Lung (tissue), 12 donors: Measurements from ENCODE around the gene PSMD10. TPM values are rescaled to one million over a fixed set of nuclear protein-coding genes. Genes with fewer than 3 reads are reported as not detected.
A peak's percentile ranks its signal among the peaks of the same experiment; 100 is the strongest.

Source experiments
- ATAC-seq: fragments of 200-7000 bp; cut with Tn5 transposase; one replicate; pipeline ENCODE4 v1.9.1; 2020; ENCODE audit warnings: moderate number of reproducible peaks; ENCODE audit not compliant: insufficient read depth, low FRiP score
- DNase-seq, 3 donors: peaks; one replicate each; pipeline ENCODE4 v3.0.0-alpha.2; 2013 to 2017
- H3K27ac ChIP-seq, 2 donors: one replicate each; pipeline ENCODE4 v1.5.1; 2013; ENCODE audit warnings: mild to moderate bottlenecking in 2 of 2, moderate library complexity in 2 of 2, control low read depth in 1 of 2, inconsistent platforms in 1 of 2, low read depth in 1 of 2, low read length in 1 of 2
- H3K27me3 ChIP-seq, 3 donors: one replicate each; pipeline ENCODE4 v1.5.1; 2013; ENCODE audit warnings: low read length in 2 of 3; ENCODE audit not compliant: control insufficient read depth in 3 of 3, insufficient read depth in 3 of 3
- H3K36me3 ChIP-seq, 4 donors: one replicate each; pipeline ENCODE4 v1.5.1; 2013; ENCODE audit warnings: low read length in 4 of 4, mild to moderate bottlenecking in 1 of 4, moderate library complexity in 1 of 4; ENCODE audit not compliant: control insufficient read depth in 4 of 4, insufficient read depth in 4 of 4
- H3K4me1 ChIP-seq, 5 donors: one replicate each; pipeline ENCODE4 v1.5.1; 2013; ENCODE audit warnings: low read length in 5 of 5, mild to moderate bottlenecking in 2 of 5, moderate library complexity in 1 of 5; ENCODE audit not compliant: control insufficient read depth in 5 of 5, insufficient read depth in 5 of 5
- H3K4me3 ChIP-seq: one replicate; pipeline ENCODE4 v1.5.1; 2013; ENCODE audit warnings: mild to moderate bottlenecking, control low read depth, moderate library complexity
- H3K9ac ChIP-seq, 2 donors: one replicate each; pipeline ENCODE4 v1.5.1; 2013; ENCODE audit warnings: low read length in 2 of 2, control low read depth in 1 of 2; ENCODE audit not compliant: insufficient read depth in 1 of 2
- H3K9me3 ChIP-seq, 4 donors: one replicate each; pipeline ENCODE4 v1.5.1; 2013; ENCODE audit warnings: low read length in 3 of 4, mild to moderate bottlenecking in 1 of 4, moderate library complexity in 1 of 4; ENCODE audit not compliant: control insufficient read depth in 4 of 4, insufficient read depth in 3 of 4
- WGBS, 2 donors: extraction: QIAGEN DNeasy Blood & Tissue Kit; methylation state at CpG; one replicate each; pipeline ENCODE4 v1.1.7; 2013; 5-methylcytosine and 5-hydroxymethylcytosine counted together
- polyA plus RNA-seq, 2 donors: library from polyadenylated mRNA; stranded (reverse); fragments of 200-250 nt; gene quantifications; one replicate each; pipeline ENCODE4 v1.2.1, GENCODE V29; 2013
- total RNA-seq, 2 donors: library from RNA; depleted of rRNA in 1 of 2; stranded (reverse); fragments of >200 nt in 1 of 2; gene quantifications; one replicate each; pipeline ENCODE4 v1.2.1, GENCODE V29; 2014 to 2021
- TF ChIP-seq, protein P1 (sequence below): IDR thresholded peaks from 2 replicates; pipeline ENCODE4 v1.5.1; 2012; ENCODE audit warnings: mild to moderate bottlenecking; ENCODE audit errors: control extremely low read depth, extremely low read depth
- donor health status: control.
- donor health status: control.
- donor health status: Bipolar disorder and iron deficiency.
- donor health status: healthy.
- donor health status: DM: yes; HTN: yes; CAD: no.

The PSMD10 gene
- total and polyA plus RNA-seq, 4 donors, result 30.9 to 55.9 (median 43.0) TPM

DNA sequence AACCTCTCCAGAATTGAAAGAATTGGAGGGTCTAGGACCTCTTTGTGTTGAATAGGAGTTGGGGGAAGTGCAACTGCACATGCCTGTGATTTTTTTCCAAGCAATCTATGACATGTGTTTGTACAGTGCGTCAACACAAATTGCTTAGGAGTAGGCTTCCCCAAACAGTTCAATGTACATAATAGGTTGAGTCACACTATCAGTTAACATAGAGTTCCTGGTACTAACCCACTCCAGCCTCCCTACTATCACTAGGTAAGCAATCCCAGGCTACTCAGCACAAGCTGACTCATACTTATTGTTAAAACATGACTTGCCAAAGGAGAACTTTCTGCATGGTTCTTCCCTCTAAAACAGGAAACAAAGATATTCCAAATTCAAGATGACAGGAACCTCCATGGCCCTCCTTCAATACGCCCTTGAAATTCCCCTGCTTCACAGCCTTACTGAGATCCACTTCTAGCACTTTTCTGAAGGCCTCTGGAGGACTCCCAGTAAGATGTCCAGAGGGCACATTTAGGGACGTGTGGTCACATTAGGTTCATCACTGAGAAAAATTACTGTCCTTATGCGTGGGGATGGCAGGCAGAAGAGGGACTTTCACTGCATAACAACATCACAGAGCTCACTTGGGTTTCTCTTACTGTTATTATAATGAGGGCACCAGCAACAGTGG is 54.9 kb downstream of the PSMD10 start:
- 49 to 71% methylated on average over 4 of the region's 4 CpGs for WGBS, 2 donors
- ATAC-seq (peak; percentile 80), DNase-seq (peak in 2 of 3 donors; percentile 2 to 4)
- Histone ChIP-seq H3K4me1 (no peaks in the 10 kb centered on the region), H3K27me3 (peaks cover 0 to 50% (median 12%) of the 10 kb centered on the region in 3 donors), H3K9ac (no peak overlapping the region), H3K4me3 (no peak overlapping the region), H3K27ac (no peak overlapping the region), H3K36me3 (no peaks in the 10 kb centered on the region), H3K9me3 (no peaks in the 10 kb centered on the region)
- TF ChIP-seq, protein P1, sequence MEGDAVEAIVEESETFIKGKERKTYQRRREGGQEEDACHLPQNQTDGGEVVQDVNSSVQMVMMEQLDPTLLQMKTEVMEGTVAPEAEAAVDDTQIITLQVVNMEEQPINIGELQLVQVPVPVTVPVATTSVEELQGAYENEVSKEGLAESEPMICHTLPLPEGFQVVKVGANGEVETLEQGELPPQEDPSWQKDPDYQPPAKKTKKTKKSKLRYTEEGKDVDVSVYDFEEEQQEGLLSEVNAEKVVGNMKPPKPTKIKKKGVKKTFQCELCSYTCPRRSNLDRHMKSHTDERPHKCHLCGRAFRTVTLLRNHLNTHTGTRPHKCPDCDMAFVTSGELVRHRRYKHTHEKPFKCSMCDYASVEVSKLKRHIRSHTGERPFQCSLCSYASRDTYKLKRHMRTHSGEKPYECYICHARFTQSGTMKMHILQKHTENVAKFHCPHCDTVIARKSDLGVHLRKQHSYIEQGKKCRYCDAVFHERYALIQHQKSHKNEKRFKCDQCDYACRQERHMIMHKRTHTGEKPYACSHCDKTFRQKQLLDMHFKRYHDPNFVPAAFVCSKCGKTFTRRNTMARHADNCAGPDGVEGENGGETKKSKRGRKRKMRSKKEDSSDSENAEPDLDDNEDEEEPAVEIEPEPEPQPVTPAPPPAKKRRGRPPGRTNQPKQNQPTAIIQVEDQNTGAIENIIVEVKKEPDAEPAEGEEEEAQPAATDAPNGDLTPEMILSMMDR, result no peak

DNA sequence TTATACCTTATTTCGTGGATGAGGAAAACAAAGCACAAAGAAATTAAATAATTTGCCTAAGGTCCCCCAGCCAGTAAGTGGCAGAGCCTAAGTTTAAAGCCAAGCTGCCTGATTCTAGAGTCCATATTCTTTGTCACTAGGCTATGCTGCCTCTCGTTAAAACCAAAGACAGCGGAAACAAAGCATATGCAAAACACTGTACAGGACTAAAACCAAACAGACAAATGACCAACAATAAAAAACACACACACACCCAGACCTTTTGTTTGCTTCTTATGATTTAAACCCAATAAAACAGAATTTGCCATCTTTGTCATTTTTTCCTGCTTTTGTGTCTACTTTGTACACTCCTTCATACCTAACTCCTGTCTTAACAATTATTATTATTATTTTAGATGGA is 56.6 kb downstream of the PSMD10 start:
- peaks cover 0 to 51% (median 8%) of the 10 kb centered on the region in 3 donors for H3K27me3 ChIP-seq
- H3K27ac ChIP-seq, result no peak overlapping the region
- no peak overlapping the region for H3K9ac ChIP-seq
- ATAC-seq (no peak), DNase-seq (no peak)
- no peak overlapping the region for H3K4me3 ChIP-seq
- no peaks in the 10 kb centered on the region for H3K36me3 ChIP-seq
- H3K4me1 ChIP-seq, result no peaks in the 10 kb centered on the region
- 68 to 93% methylated on average over 3 of the region's 3 CpGs for WGBS, 2 donors
- TF ChIP-seq, protein P1, result no peak
- no peaks in the 10 kb centered on the region for H3K9me3 ChIP-seq

Other genes with a start within 250 kb of the PSMD10 start
- gene TEX13B, start 109.2 kb downstream of the PSMD10 start, total RNA-seq, result not detected
- not detected for gene TEX13B, start 109.2 kb downstream of the PSMD10 start, polyA plus RNA-seq
- gene VSIG1, start 46.5 kb downstream of the PSMD10 start, total RNA-seq, result 1 to 10 TPM in 1 of 2 donors, under 1 TPM in 1; 0.57 to 2.4 TPM
- 1 to 10 TPM in 1 of 2 donors, under 1 TPM in 1; 0.94 to 4.3 TPM for gene VSIG1, start 46.5 kb downstream of the PSMD10 start, polyA plus RNA-seq
- 10 to 100 TPM; 14.1 to 14.9 TPM for gene ATG4A, start 236 bp upstream of the PSMD10 start, total RNA-seq
- gene ATG4A, start 236 bp upstream of the PSMD10 start, polyA plus RNA-seq, result 10 to 100 TPM; 12.5 to 14.1 TPM